Measurements from ENCODE around the gene SRXN1.

The SRXN1 gene

DNA sequence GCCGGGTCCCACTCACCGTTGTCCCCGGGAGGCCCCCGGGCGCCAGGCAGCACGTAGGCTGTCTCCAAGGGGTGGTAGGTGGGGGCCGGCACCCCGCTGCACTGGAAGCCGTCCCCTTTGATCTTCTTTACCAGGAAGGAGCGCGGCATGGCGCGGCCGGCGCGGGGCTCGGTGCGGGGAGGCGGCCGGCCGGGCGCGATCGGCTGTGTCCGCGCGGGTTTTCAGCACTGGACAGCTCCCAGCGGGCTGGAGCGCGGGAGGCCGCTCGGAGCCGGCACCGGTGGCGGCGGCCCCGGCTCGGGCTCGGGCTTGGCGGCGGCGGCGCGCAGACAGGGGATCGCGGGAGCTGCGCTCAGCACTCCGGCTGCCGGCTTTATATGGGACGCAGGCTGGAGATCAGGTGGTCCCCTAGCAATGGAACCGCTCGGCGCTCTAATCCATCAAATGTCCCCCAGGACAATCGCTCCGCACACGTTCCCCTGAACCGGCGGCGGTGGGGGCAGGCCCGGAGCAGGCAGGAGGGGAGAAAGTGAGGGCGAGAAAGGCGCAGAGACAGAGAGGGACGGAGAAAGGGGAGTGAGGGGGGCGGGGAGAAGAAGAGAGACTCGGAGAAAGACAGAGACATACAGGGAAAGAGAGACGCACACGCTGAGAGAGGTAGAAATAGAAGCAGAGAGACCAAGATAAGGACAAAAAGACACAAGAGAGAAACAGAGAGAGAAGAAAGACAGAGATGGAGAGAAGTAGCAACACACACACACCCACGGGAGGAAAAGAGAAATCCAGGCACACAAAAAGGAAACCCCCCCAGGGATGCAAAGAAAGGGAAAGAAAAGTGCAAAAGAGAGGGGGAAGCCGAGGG is 22.7 kb upstream of the SRXN1 start, which contains the start of gene SCRT2:
Gene SCRT2 (minus strand): TSS at position 350 of the 862 bp plus-strand sequence. CDS start 201 bp downstream, at position 149.
- DNase-seq (ENCODE audit: low read depth) = no peak

- no peak for DNase-seq (ENCODE audit: low read depth)
Observed at GRCh38 chr20:675033-675452, 22.0 kb upstream of the SRXN1 start.

DNA sequence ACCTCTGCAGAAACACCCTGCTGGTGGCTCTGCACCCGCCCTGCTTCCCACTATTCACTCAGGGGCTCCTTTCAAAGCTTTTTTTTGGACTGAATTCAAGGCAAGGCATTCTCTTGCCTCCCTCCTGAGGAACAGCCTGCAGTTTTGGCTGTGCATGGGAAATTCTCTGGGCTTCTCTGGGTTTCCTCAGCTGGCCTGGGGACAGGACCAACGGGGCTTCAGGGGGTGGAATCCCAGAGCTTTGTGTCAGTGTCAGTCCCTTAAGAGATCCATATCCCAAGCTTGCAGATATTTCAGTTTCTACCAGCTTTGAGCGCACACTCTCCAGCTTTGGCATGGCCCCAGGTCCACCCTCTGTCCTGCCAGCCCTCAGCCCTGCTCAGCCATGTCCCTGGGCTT is 20.6 kb upstream of the SRXN1 start:
- DNase-seq (ENCODE audit: low read depth) = no peak

DNA sequence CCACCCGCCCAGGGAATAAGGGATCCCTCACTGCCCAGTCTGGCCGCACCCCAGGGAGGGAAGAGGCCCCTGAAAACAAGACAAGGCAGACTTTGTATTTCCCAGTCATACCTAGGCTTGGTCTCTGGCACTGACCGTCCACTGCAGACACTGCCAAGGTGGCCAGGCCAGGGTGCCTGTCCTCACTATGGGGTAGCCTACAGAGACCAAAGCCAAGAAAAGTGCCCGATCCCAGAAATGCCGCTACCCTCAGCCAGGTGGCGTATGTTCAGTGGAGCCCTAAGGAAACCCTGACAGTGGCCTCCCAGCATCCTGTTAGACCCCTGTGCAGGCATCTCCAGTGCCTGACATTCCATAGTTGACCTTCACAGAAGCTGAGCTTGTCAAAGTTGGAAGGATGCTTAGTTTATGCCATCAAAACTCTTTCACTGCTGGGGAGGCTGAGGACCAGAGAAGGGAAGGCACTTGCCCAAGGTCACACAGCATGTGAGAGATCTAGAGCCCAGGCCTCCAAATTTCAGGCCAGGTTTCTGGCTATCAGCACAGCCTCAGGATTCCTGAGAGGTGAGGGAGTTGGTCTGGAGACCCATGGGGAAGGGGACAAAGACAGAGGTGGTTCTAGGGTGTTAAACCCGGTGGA is 20.1 kb upstream of the SRXN1 start:
- no peak for DNase-seq (ENCODE audit: low read depth)

- DNase-seq (ENCODE audit: low read depth) = no peak
Observed at GRCh38 chr20:671252-672030, 18.4 kb upstream of the SRXN1 start.

DNA sequence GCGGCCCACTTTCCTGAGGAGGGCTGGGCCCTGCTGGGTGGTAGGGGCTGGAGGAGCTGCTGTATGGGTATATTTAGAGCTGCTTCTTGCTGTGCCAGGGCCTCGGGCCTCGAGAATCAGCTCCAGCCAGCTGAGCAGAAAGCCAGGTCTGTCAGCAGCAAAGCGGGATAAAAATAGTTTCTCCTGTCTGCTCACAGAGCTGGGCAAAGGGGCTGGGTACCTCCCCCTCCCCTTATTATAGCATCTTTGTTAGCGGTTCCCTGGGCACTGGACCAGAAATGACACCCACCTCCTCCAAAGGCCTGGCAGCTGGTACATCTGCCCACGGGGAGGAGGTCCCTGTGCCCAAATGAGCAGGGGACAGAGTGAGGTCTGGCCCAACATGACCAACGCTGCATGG is 16.6 kb upstream of the SRXN1 start:
- DNase-seq (ENCODE audit: low read depth) = no peak

- DNase-seq (ENCODE audit: low read depth) = no peak
Observed at GRCh38 chr20:668638-669037, 15.6 kb upstream of the SRXN1 start.

- DNase-seq (ENCODE audit: low read depth) = no peak
Observed at GRCh38 chr20:668050-668449, 15.1 kb upstream of the SRXN1 start.

- DNase-seq (ENCODE audit: low read depth) = no peak
Observed at GRCh38 chr20:667351-668034, 14.5 kb upstream of the SRXN1 start.

DNA sequence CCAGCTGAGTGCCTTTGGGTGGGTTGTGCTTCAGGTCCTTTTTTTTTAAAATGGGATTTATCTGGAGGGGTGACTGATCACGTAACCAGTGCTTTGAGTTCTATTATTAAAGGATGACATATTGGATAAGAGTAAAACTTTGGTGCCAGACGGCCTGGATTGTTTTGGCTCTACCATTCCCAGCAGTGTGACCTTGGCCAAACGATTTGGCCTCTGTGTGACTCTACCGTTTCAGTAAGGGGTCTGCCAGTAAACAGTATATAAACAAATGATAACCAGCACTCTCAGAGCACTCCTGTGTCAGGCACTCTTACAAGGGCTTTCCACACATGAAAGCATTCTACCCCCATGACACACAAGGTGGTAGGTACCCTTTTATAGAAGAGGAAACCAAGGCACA is 13.9 kb upstream of the SRXN1 start:
- DNase-seq (ENCODE audit: low read depth) = no peak

DNA sequence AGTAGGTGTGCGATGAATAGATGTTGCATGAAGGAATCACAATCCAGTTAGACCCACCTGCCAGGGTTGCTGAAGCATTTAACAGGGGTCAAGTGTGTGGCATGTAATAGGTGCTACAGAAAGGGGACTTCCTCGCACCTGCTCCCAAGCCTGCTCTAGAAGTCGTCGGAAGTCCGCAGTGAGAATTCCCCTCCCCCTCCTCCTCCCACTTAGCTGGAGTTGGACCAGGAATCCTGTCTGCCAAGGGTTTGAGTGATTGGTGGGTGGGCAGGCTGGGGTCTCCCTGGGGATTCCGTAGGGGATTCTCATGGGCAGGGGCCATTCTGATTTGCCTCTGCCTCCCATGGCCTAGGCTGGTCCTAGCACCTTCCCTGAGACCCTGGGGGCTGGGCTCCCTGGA is 12.3 kb upstream of the SRXN1 start:
- no peak for DNase-seq (ENCODE audit: low read depth)

- no peak for DNase-seq (ENCODE audit: low read depth)
Observed at GRCh38 chr20:664576-664975, 11.6 kb upstream of the SRXN1 start.

DNA sequence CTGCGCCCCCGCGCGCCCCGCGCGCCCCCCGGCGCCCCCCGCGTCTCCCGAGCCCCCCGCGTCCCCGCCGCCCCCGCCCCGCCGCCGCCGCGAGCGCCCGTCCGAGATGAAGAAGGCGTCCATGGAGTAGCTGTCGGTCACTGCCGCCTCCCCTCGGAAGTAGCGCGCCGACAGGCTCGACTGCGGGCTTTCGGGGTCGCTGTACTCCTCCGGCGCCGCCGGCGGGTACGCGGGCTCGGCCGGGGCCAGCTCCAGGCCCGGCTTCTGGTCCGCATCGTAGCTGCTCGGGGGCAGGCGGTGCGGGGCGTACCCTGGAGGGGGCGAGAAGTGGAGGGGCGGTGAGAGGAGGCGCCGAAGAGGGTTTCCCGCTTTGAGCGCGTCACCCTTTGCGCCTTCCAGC is 11.2 kb upstream of the SRXN1 start:
- no peak for DNase-seq (ENCODE audit: low read depth)

DNA sequence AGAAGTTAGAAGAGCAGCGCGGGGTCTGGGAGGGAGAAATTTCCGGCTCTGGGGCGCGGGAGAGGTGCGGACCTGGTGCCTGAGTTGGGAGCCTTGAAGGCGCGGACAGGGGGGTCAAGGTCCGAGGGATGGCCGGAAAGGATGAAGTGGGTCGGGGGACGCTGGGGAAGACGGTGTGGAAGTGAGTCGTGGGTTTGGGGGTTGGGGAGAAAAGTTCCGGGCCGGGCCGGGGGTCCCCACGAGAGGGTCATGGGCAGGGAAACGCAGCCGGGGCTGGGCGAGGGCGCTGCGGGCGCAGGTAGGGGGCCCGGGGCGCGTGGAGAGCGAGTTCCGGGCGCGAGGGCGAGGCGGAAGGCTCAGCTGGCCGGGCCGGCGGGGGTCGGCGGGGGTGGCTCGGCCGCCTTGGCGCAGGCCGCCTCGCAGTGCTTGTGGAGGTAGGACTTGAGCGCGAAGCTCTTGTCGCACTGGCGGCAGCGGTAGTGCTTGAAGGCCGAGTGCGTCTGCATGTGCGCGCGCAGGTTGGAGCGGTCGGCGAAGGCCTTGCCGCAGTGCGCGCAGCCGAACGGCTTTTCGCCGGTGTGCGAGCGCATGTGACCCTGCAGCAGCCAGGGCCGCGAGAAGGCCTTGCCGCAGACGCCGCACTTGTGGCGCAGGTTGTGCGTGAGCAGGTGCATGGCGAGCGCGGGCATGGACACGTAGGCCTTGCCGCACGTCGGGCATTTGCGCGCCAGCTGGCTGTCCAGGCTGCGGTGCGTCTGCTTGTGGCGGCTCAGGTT is 10.5 kb upstream of the SRXN1 start:
- no peak for DNase-seq (ENCODE audit: low read depth)

DNA sequence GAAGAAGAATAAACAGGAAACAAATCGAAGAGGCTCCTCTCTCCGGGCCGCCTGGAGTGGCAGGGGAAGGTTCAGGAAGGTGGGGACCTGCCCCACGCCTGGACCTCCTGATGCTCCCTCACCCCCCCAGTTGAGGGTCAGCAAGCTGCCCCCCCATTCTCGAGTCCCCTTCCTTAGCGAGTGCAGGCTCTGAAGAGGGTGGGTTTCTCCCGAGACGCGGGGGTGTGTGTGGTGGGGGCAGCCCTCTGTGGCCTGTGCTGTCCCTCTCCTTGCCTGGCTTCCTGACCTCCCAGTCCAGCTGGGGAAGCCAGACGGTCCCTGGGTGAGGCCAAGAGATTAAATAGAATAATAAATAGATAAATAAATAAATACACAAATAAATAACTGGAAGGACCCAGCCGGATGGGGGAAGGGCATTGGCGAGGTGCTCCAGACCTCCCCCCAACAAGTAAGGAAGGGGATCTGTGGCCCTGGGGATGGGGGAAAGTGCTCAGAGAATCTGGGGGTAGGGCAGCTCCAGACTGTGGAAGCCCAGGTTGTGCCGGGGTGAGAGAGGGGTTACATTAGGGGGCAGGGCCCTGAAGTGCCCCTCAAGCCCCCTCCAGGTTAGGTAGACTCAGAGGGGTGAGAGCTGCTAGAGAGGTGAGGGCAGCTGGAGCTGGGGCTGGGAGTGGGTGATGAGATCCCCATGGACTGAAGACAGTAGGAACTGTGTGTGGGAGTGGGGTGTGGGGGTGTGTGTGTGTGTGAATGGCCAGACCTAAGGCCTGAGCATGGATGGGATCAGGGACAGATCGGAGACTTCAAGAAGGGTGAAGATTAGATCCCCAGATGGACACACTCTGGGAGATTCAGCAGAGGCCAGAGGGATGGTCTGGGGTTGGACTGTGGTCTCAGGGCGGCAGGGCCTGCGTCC is 9.5 kb upstream of the SRXN1 start:
- DNase-seq (ENCODE audit: low read depth) = no peak

- DNase-seq (ENCODE audit: low read depth) = no peak
Observed at GRCh38 chr20:661474-662270, 8.7 kb upstream of the SRXN1 start.

DNA sequence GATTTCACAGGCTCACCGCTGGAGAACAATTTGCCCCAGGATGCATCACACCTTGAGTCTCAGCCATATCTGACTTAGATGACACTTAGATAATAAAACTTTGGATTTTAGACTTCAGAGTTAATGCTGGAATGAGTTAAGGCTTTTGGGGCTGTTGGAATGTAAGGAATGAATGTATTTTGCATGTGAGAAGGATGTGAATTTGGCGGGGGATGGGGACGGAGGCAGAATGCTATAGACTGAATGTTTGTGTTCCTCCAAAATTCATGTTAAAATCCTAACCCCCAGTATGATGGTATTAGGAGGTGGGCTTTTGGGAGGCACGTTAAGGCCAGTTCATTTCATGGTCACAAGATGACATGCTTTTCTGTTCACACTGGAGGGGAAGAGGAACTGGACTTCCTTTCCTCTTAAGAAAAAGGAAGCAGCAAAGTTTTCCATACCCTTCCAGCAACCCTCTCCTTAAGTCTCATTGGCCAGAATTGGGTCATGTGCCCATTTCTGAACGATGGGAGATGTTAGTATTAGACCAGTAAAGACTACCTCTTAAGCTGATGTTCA is 5.8 kb upstream of the SRXN1 start:
- no peak for DNase-seq (ENCODE audit: low read depth)

GRCh38 chr20:658202-658601 is 5.2 kb upstream of the SRXN1 start:
- no peak for DNase-seq (ENCODE audit: low read depth)

Measured in HS-27A (cell line).